Esophagus (tissue), 2 donors: ENCODE measurements around the gene RGS19. TPM values are rescaled to one million over a fixed set of nuclear protein-coding genes. Genes with fewer than 3 reads are reported as not detected.

ENCODE experiments used
- H3K27ac ChIP-seq, 2 donors: one replicate each; pipeline ENCODE4 v1.5.1; 2013; ENCODE audit warnings: low read depth in 2 of 2, mild to moderate bottlenecking in 2 of 2, inconsistent platforms in 1 of 2, low read length in 1 of 2, moderate library complexity in 1 of 2
- H3K27me3 ChIP-seq, 2 donors: one replicate each; pipeline ENCODE4 v1.6.1; 2013; ENCODE audit warnings: low read length in 2 of 2, control low read depth in 1 of 2, mild to moderate bottlenecking in 1 of 2; ENCODE audit not compliant: insufficient read depth in 2 of 2, control insufficient read depth in 1 of 2
- H3K36me3 ChIP-seq, 2 donors: one replicate each; pipeline ENCODE4 v1.6.1; 2013; ENCODE audit warnings: low read length in 1 of 2; ENCODE audit not compliant: control insufficient read depth in 2 of 2, insufficient read depth in 2 of 2
- H3K4me1 ChIP-seq, 2 donors: one replicate each; pipeline ENCODE4 v1.6.1; 2013; ENCODE audit warnings: low read length in 1 of 2; ENCODE audit not compliant: control insufficient read depth in 2 of 2, insufficient read depth in 2 of 2
- H3K4me3 ChIP-seq, 2 donors: one replicate each; pipeline ENCODE4 v1.5.1; 2013; ENCODE audit warnings: low read length in 2 of 2, mild to moderate bottlenecking in 2 of 2, low read depth in 1 of 2, moderate library complexity in 1 of 2
- H3K9me3 ChIP-seq, 2 donors: one replicate each; pipeline ENCODE4 v1.6.1; 2013; ENCODE audit warnings: mild to moderate bottlenecking in 2 of 2, low read depth in 1 of 2, low read length in 1 of 2, moderate library complexity in 1 of 2; ENCODE audit not compliant: control insufficient read depth in 2 of 2, insufficient read depth in 1 of 2
- WGBS, 2 donors: extraction: QIAGEN DNeasy Blood & Tissue Kit; methylation state at CpG; one replicate each; pipeline ENCODE4 v1.1.7; 2013; 5-methylcytosine and 5-hydroxymethylcytosine counted together
- polyA plus RNA-seq, 2 donors: library from polyadenylated mRNA; stranded (reverse); fragments of 200-250 nt; gene quantifications; one replicate each; pipeline ENCODE4 v1.2.3, GENCODE V29; 2013
- donor health status: healthy with polysubstance abuse.
- donor health status: Bipolar disorder and iron deficiency.

The RGS19 gene
- polyA plus RNA-seq, 2 donors, result 5.0 to 8.7 TPM

DNA sequence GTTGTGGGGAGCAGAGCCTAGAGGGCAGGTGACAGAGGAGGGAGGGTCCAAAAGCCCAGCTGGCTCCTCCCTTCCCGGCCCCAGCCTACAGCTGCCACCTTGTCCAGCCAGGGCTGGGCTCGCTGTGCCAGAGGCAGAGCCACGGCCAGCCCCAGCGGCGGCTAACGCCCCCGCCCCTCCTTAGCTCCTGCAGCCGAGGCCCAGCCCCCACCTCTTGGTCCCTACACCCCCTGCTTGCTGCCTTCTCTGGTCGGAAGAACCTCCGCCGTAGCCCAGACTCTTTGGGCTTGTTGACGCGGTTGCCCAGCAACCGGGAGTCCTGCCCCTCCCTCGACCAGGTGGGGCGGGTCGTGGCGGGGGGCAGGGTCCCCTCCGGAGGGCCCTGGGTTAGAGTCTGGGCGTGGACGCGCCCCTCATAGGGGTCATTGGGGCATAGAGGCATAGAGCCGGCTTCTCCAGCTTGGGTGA, 5.4 kb upstream of the RGS19 start:
- WGBS, 2 donors, result 12 to 15% methylated on average over 22 to 23 of the region's 23 CpGs
- Histone ChIP-seq H3K4me3 (no peak overlapping the region), H3K9me3 (peaks cover 0 to 3% of the 10 kb centered on the region in 2 donors), H3K27me3 (no peaks in the 10 kb centered on the region), H3K27ac (no peak overlapping the region), H3K36me3 (no peaks in the 10 kb centered on the region), H3K4me1 (peaks cover 0 to 10% of the 10 kb centered on the region in 2 donors)

DNA sequence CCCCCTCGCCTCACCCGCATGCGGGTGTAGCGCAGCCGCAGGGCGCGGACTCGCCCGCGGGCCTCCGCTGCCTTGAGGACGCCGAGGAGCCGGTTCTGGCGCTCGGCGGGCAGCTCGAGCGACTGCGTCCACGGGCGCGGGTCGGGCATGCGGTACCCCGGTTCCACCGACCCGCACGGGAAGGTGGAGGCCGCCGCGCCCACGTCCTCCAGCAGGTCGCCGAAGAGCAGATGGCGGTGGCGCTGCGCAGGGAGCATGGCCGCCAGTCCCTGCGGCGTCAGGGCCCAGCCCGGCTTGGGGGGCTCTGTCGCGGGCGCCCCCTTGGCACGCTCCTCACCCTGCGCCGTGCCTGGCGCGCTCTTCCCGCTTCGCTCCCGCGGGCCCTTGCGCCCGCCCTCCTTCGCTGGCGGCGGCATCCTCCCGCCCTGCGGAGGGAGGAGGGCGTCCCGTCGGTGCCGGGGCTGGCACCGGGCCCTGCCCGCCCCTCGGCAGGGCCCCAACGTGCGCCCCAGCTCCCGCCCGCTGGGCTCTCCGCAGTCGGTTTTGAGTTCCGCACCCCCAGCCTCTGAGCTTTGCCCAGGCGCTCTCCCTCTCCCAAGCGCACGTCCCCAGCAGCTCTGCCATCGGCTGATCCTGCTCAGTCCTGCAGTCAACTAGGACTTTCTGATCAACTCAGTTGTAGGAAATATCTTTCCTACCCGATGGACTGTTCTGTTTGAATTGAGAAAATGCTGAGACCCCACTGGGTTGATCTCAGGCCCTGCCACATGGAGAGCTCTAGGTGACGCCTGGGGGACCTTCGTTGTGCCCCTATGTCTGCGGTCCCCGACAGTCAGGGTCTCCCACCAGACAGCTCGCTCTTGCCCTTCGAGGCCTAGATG, 4.7 kb upstream of the RGS19 start, which contains the start of gene LKAAEAR1:
Gene LKAAEAR1, minus strand, starts transcription at position 595 of the 881 bp plus-strand sequence. Its CDS starts 179 bp downstream, at position 416.
- Histone ChIP-seq H3K4me1 (peaks cover 1 to 13% of the 10 kb centered on the region in 2 donors), H3K4me3 (peak within 1 kb of the TSS; percentile 40 to 44), H3K36me3 (no peaks in the 10 kb centered on the region), H3K27me3 (no peaks in the 10 kb centered on the region), H3K27ac (no peak within 1 kb of the TSS), H3K9me3 (peaks cover 0 to 3% of the 10 kb centered on the region in 2 donors)
- WGBS, 2 donors, result 3 to 5% methylated on average over 49 to 86 of the region's 86 CpGs

DNA sequence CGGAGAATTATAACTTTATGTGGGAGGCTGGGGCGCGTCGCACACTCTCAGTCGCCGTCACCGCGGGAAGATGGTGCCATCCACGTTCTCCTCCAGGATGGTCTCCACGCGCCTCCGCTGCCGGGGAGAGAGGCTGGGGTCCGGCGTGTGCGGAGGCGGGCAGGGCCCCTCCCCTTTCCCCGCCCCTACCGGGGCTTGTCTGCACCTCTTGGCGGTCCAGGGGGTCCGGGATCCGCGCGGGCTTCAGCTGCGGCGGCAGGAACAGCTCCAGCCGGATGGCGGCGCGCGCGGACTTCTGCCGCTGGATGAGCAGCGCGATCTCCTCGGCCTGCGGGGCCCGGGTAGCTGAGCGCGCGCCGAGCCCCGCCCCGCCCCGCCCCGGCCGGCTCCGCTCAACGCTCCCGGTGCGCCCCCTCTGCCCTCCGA, 4.1 kb upstream of the RGS19 start:
- Histone ChIP-seq H3K4me3 (peak overlapping the region; percentile 40 to 44), H3K4me1 (peaks cover 3 to 19% of the 10 kb centered on the region in 2 donors), H3K36me3 (no peaks in the 10 kb centered on the region), H3K27ac (no peak overlapping the region), H3K9me3 (peaks cover 0 to 3% of the 10 kb centered on the region in 2 donors), H3K27me3 (no peaks in the 10 kb centered on the region)
- 1% methylated on average over 29 to 52 of the region's 52 CpGs for WGBS, 2 donors

DNA sequence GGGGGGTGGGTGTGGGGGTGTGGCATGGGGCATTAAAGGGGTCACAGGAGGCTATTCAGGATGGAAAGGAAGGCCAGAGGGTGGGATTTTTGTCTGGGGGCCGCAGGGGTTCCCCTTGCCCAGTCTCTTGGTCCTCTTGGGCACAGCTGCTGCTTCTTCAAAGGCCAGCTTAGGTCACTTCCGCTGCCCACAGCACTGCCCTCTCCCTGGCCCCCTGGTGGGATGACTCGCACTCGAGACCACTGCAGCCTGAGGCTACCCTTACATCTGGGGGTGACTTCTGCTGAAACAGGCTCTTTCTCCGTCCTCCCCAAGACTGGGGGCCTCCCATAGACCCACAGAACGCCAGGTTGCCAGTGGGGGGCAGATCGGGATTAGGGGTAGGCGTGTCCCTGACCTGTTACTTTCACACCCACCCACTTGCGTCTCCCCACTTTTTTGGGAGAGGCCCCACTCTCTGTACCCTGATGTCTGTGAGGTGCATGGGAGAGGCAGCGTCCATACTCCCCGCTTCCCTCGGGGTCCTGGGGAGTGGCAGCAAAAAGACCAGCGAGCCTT, 3.6 kb upstream of the RGS19 start:
- Histone ChIP-seq H3K36me3 (no peaks in the 10 kb centered on the region), H3K9me3 (peaks cover 0 to 3% of the 10 kb centered on the region in 2 donors), H3K27ac (no peak overlapping the region), H3K4me3 (no peak overlapping the region), H3K27me3 (no peaks in the 10 kb centered on the region), H3K4me1 (peaks cover 3 to 20% of the 10 kb centered on the region in 2 donors)
- WGBS, 2 donors, result 16 to 19% methylated on average over 12 to 13 of the region's 13 CpGs

DNA sequence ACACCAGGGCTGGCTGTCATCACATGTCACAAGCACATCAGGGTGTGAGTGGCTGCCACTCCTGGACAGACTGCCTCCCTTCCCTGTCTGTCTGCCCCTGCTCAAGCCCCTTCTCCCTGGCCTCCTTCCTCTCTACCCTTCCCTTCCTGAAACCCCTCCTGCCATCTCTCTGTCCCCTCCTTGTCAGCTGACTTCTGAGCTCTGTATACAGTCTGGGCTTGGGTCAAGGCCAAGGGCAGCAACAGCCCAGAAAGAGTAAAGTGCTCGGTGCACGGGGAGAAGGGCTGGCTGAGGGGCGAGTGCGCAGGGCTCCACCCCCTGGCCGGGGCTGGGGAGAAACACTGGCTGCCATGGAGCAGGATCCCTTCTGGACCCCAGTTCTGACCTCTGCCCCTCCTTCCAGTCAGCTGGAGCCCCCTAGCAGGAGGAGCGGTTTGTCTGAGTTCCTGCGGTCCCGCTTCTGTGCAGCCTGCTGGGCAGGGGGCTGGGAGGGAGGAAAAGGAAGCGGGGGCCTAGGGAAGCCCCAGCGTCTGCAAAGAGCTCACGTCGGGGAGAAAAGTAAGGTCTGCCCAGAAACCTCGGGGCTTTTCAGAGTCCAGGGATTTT, 2.9 kb upstream of the RGS19 start:
- Histone ChIP-seq H3K27me3 (no peaks in the 10 kb centered on the region), H3K4me1 (peaks cover 3 to 20% of the 10 kb centered on the region in 2 donors), H3K27ac (no peak overlapping the region), H3K9me3 (no peaks in the 10 kb centered on the region), H3K4me3 (no peak overlapping the region), H3K36me3 (no peaks in the 10 kb centered on the region)
- WGBS, 2 donors, result 29% methylated on average over 13 of the region's 13 CpGs

DNA sequence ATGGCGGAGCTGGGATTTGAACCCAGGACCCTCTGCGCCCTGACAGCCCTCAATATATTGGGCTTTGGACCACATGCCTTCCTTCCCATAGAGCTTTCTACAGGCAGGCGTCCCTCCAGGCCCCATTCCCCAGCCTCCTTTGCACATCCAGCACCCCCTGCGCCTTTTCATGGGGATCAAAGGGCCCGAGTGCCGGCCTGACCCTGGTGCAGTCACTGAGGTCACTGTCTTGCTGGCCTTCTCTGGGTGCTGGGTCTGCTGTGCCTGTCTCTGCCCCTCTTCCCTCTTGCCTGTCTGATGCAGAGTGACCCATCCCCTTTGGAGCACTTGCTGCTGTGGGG, 2.3 kb upstream of the RGS19 start:
- 88 to 90% methylated on average over 6 of the region's 6 CpGs for WGBS, 2 donors
- Histone ChIP-seq H3K9me3 (no peaks in the 10 kb centered on the region), H3K4me1 (peaks cover 3 to 20% of the 10 kb centered on the region in 2 donors), H3K27ac (no peak overlapping the region), H3K36me3 (no peaks in the 10 kb centered on the region), H3K4me3 (no peak overlapping the region), H3K27me3 (no peaks in the 10 kb centered on the region)

DNA sequence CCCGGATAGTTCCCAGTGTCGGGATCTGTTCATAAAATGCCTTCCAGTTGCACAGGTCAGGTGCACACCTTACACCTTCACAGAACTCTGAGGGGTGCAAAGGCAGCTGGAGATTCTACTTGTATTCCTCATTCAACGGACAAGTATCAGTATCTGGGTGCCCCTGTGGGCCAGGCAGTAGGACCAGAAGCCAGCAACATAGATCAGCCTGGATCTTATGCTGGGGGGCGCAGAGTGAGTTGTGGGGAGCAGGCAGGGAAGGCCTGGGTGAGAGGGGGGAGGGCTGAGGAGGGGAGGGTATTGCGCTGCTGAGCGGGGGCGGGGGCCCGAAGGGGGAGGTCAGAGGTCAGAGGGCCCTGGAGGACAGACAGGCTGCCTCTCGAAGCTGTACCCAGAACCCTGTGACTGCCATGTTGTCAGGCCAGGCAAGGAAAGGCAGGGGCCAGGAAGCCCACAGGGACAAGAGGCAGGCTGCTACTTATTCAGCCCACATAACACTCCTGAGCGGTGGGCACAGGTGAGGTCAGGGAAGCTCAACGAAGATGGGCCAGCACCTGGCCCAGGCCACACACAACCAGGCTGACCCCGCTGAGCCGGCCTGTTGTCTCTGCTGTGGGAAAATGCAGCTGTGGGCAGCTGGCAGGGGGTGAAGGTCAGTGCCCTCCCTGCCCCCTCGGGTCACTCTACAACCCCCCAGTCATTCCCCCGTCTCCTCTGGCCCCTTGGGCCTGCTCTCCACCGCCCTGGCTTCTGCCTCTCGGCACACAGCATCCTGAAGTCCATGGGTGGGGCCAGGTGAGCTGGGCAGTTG, 1.7 kb upstream of the RGS19 start:
- peaks cover 5 to 20% of the 10 kb centered on the region in 2 donors for H3K4me1 ChIP-seq
- H3K27ac ChIP-seq, result no peak overlapping the region
- WGBS, 2 donors, result 72 to 75% methylated on average over 17 of the region's 17 CpGs

DNA sequence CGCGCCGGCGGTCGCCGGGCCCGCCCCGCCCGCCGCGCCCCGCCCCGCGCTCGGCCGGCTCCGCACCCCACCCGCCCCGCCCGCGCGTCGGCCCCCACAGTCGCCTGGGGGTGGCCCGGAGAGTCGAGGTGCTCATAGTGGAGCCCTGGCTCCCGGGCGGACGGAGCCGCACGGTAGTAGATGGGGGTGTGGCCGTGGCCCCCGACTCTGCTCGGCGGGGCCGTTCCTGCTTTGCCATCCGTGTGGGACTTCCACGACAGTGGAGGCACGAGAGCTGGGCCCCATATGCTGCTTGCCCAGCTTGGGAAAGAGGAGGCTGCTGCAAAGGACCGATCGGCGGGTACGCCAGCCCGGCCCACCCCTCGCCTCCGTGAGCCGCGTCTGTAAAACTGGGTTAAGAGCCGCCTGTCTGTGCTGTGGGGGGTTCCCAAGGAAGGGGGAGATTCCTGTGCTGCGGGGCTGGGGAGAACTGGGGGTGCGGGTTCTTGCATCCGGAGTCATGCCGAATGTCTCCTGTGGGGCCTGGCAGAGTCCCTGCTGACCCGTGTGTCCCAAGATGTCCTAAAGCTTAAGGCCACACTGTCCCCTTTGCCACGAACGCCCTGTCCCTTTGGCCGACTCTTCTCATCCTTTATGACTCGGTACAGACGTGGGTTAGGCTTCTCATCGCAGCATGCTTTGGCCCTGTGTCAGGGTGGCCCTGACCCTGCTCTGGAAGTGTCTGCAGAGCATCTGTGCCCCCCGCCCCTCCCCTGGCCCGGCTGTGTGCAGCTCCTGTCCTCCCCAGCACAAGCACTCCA, 895 bp upstream of the RGS19 start, which contains the start of gene OPRL1:
Gene OPRL1, plus strand, starts transcription at position 70 of the 800 bp plus-strand sequence. CDS start 12,639 bp downstream, outside the sequence.
- Histone ChIP-seq H3K36me3 (peaks cover 0 to 6% of the 10 kb centered on the region in 2 donors), H3K27me3 (no peaks in the 10 kb centered on the region), H3K4me1 (peaks cover 5 to 20% of the 10 kb centered on the region in 2 donors), H3K27ac (peak within 1 kb of the TSS; percentile 79 to 80), H3K4me3 (peak within 1 kb of the TSS; percentile 69 to 70), H3K9me3 (no peaks in the 10 kb centered on the region)
- WGBS, 2 donors, result 6 to 10% methylated on average over 39 to 62 of the region's 62 CpGs

More for the DNA sequence above, 1.7 kb upstream of the RGS19 start:
- Histone ChIP-seq H3K9me3 (no peaks in the 10 kb centered on the region), H3K27me3 (no peaks in the 10 kb centered on the region), H3K4me3 (no peak overlapping the region), H3K36me3 (peaks cover 0 to 3% of the 10 kb centered on the region in 2 donors)
